Stimulated activated CD8-positive, alpha-beta memory T cell treated with anti-CD3 and anti-CD28 coated beads, Interleukin-15, amount 100 ng/mL, for 1 hour (primary cell): ENCODE results near the gene ANKRD40.

Experiments used
- DNase-seq: peaks from one replicate; pipeline ENCODE4 v3.0.0-alpha.2; 2020; ENCODE audit warnings: low read depth

The ANKRD40 gene

DNA sequence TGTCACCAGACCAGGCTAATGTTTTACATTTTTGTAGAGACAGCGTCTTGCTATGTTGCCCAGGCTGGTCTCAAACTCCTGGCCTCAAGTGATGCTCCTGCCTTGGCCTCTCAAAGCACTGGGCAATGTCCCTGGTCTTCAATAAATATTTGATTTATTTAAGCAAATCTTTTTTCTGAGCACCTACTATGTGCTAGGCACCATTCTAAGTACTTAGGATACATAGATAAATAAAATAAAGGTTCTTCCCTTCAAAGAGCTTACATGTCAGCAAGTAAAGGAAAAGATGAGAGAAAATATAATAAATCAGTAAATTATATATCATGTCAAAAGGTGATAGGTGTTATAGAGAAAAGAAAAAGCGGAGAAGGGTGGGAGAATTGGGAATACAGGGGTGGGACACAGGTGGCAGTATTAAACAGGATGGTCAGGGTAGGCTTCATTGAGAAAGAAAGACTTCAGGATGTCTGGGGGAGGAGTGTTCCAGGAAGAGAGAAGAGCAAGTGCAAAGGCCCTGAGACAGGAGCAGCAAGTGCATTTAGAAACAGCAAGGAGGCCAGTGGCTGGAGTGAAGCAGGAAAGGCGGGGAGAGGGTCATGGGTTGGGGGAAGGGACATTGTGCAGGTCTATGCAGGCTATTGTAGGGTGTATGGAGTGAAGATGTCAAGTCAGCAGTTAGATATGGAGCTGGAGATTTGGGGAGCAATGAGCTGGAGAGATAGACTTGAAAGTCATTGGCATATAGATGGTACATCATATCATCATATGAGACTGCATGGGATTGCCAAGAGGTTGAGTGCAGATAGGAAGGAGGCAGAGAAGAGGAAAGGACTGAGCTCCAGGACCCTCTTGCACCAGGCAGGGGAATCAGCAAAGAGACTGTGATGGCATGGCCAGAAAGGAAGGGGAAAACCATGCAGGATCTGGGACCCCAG, 61.7 kb downstream of the ANKRD40 start:
- DNase-seq: no peak
